Measurements from ENCODE around the gene ACP4. TPM values are rescaled to one million over a fixed set of nuclear protein-coding genes. Genes with fewer than 3 reads are reported as not detected.
"Not testable (repeated sequence)": the region's sequence is repeated elsewhere in the genome, so short reads cannot be mapped to it uniquely, and the experiment has no call there.

The ACP4 gene
- total RNA-seq, 4 donors from 2014 or later = not detected

DNA sequence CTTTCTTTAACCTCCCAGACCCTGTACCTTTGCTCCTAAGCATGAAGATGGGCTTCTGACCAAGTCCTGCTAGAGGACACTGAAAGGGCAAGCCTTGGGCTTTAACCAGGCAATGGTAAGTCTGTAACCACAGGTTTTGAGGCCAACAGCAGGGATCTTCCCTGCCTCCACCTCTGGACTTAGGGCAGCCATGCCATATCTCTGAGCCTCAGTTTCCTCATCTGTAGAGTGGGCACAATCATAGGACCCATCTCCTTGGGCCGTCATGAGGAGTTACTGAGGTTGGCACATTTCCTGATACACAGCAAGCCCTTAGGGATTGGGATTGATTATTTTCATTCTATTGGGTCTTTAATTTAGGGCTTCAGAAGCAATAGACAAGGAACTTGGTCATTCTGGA, 18.6 kb downstream of the ACP4 start:
- Histone ChIP-seq H3K27ac (no peak overlapping the region), H3K27me3 (no peaks in the 10 kb centered on the region), H3K36me3 (no peaks in the 10 kb centered on the region), H3K4me1 (peaks cover 5 to 8% of the 10 kb centered on the region in 2 donors), H3K4me3 (no peak overlapping the region), H3K9me3 (no peaks in the 10 kb centered on the region)
- ATAC-seq (no peak), DNase-seq (no peak)
- in situ Hi-C loops (cut with MboI; ENCODE audit: low sequenced_read_pairs in 4 of 4) = no loop called here
- TF ChIP-seq, protein P1, sequence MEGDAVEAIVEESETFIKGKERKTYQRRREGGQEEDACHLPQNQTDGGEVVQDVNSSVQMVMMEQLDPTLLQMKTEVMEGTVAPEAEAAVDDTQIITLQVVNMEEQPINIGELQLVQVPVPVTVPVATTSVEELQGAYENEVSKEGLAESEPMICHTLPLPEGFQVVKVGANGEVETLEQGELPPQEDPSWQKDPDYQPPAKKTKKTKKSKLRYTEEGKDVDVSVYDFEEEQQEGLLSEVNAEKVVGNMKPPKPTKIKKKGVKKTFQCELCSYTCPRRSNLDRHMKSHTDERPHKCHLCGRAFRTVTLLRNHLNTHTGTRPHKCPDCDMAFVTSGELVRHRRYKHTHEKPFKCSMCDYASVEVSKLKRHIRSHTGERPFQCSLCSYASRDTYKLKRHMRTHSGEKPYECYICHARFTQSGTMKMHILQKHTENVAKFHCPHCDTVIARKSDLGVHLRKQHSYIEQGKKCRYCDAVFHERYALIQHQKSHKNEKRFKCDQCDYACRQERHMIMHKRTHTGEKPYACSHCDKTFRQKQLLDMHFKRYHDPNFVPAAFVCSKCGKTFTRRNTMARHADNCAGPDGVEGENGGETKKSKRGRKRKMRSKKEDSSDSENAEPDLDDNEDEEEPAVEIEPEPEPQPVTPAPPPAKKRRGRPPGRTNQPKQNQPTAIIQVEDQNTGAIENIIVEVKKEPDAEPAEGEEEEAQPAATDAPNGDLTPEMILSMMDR (IDR thresholded peaks at IDR 0.05 in 4 of 5, conservative IDR thresholded peaks at IDR 0.05 in 1 of 5) = no peak
- no peak for TF ChIP-seq POLR2A (IDR thresholded peaks at IDR 0.05)
- intact Hi-C loops (cut with DNase I; ENCODE audit: low total_unique reads) = loop anchor here (10.0 kb wide), 3 partner anchors 294 to 374 kb away; partner anchors contain the start of genes ASPDH, CTU1, JOSD2 and MYBPC2

DNA sequence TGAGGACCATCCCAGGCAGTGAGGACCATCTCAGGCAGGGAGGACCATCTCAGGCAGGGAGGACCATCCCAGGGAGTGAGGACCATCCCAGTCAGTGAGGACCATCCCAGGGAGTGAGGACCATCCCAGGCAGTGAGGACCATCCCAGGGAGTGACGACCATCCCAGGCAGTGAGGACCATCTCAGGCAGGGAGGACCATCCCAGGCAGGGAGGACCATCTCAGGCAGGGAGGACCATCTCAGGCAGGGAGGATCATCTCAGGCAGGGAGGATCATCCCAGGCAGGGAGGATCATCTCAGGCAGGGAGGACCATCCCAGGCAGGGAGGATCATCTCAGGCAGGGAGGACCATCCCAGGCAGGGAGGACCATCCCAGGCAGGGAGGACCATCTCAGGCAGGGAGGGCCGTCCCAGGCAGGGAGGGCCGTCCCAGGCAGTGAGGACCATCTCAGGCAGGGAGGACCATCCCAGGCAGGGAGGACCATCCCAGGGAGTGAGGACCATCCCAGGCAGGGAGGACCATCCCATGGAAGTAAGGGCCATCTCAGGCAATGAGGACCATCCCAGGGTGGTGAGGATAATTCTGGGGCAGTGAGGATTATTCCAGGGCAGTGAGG, 21.5 kb downstream of the ACP4 start:
- H3K9me3 ChIP-seq; ATAC-seq; H3K4me3 ChIP-seq; H3K4me1 ChIP-seq; intact Hi-C loops (cut with DNase I; ENCODE audit: low total_unique reads); in situ Hi-C loops (cut with MboI; ENCODE audit: low sequenced_read_pairs in 4 of 4); H3K27ac ChIP-seq; DNase-seq; H3K27me3 ChIP-seq; H3K36me3 ChIP-seq: not testable (repeated sequence)

DNA sequence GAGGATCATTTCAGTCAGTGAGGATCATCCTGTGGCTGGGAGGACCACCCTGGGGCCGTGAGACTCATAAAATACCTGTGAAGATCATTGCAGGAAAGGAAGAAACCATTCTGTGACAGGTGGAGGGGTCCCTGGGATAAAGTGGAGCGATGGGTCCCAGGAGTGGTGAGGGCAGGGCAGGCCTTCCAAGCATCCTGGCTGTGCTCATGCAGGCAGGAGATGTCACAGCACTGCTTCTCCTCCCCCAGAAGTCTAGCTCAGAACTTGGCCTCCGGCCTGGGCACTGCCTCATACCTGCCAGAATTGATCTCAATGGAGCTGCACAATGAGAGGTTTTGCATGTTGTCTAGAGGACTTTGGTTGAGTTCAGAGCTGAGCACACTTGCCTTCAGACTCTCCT, 22.3 kb downstream of the ACP4 start:
- in situ Hi-C loops (cut with MboI; ENCODE audit: low sequenced_read_pairs in 4 of 4) (no loop called here), intact Hi-C loops (cut with DNase I; ENCODE audit: low total_unique reads) (no loop called here)
- no peak for ATAC-seq
- no peak overlapping the region for H3K4me3 ChIP-seq
- no peak for DNase-seq
- TF ChIP-seq, protein P1 (IDR thresholded peaks at IDR 0.05 in 4 of 5, conservative IDR thresholded peaks at IDR 0.05 in 1 of 5) = no peak
- TF ChIP-seq POLR2A (IDR thresholded peaks at IDR 0.05) = no peak
- no peaks in the 10 kb centered on the region for H3K36me3 ChIP-seq
- no peak overlapping the region for H3K27ac ChIP-seq
- H3K9me3 ChIP-seq = no peaks in the 10 kb centered on the region
- H3K4me1 ChIP-seq = no peaks in the 10 kb centered on the region
- H3K27me3 ChIP-seq = peaks cover 3 to 7% (median 7%) of the 10 kb centered on the region in 3 donors

DNA sequence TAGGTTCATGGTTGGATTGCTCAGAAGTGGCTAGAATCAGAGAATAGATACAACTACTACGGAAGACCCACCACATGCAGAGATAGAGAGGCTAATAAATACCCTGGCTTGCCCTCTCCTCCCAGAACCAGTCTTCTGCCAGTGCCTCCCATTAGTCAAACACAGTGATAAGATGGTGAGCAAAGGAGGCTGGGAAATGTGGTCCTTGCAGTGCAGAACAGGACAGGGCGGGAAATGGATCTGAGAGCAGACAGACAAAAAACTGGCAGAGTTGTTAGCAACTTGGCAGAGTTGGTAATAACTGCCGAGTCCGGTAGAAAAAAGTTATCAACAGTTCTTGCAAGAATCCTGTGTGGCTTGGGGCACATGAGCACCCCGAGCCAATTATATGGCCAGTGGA, 24.7 kb downstream of the ACP4 start:
- intact Hi-C loops (cut with DNase I; ENCODE audit: low total_unique reads) = no loop called here
- in situ Hi-C loops (cut with MboI; ENCODE audit: low sequenced_read_pairs in 4 of 4) = no loop called here
- peaks cover 22 to 31% (median 30%) of the 10 kb centered on the region in 3 donors for H3K27me3 ChIP-seq

DNA sequence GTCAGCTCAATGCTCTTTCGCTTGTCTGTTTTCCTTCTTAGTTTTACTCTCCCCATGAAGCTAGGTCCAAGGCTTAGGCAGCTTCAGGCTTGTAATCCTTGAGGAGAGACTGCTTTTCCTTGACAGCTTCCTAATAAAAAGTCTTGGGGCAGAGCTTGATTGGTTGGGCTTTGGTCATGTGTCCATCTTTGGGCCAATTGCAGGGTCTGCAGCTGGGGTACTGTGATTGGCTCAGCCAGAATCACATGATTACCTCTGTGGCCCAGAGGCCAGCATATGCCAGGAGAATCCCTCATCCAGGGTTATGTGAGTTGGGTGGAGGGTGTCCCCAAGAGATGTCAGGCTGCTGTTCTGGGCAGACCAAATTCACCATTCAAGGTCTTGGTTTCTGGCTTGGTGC, 25.2 kb downstream of the ACP4 start:
- H3K27me3 ChIP-seq = peaks cover 23 to 36% (median 35%) of the 10 kb centered on the region in 3 donors
- DNase-seq (no peak), ATAC-seq (no peak)
- H3K9me3 ChIP-seq = no peaks in the 10 kb centered on the region
- H3K4me3 ChIP-seq = no peak overlapping the region
- H3K4me1 ChIP-seq = no peaks in the 10 kb centered on the region
- no peak for TF ChIP-seq POLR2A (IDR thresholded peaks at IDR 0.05)
- TF ChIP-seq, protein P1 (IDR thresholded peaks at IDR 0.05 in 4 of 5, conservative IDR thresholded peaks at IDR 0.05 in 1 of 5) = no peak
- no peaks in the 10 kb centered on the region for H3K36me3 ChIP-seq
- in situ Hi-C loops (cut with MboI; ENCODE audit: low sequenced_read_pairs in 4 of 4) = no loop called here
- H3K27ac ChIP-seq = no peak overlapping the region
- intact Hi-C loops (cut with DNase I; ENCODE audit: low total_unique reads) = no loop called here

More for the DNA sequence above, 24.7 kb downstream of the ACP4 start:
- H3K4me1 ChIP-seq = no peaks in the 10 kb centered on the region
- H3K9me3 ChIP-seq = no peaks in the 10 kb centered on the region
- ATAC-seq = no peak
- no peak for DNase-seq
- no peak overlapping the region for H3K27ac ChIP-seq
- TF ChIP-seq POLR2A (IDR thresholded peaks at IDR 0.05) = no peak
- TF ChIP-seq, protein P1 (IDR thresholded peaks at IDR 0.05 in 4 of 5, conservative IDR thresholded peaks at IDR 0.05 in 1 of 5) = no peak
- no peak overlapping the region for H3K4me3 ChIP-seq
- H3K36me3 ChIP-seq = no peaks in the 10 kb centered on the region
